Stomach (tissue), 9 donors: Measurements from ENCODE around the gene LEKR1. TPM values are rescaled to one million over a fixed set of nuclear protein-coding genes. Genes with fewer than 3 reads are reported as not detected.

Experiments
- DNase-seq, 2 donors: peaks; one replicate each; pipeline versions ENCODE4 v3.0.0 to v3.0.0-alpha.2; 2013 to 2019
- H3K27ac ChIP-seq, 5 donors: fragments of 200-600 bp in 4 of 5; sonication (generic) in 4 of 5; one replicate each; pipeline ENCODE4 v1.5.1; 2013 to 2019; ENCODE audit warnings: mild to moderate bottlenecking in 1 of 5, moderate library complexity in 1 of 5
- H3K27me3 ChIP-seq, 3 donors: fragments of 200-600 bp; sonication (generic); one replicate each; pipeline ENCODE4 v1.5.1; 2017 to 2019; ENCODE audit warnings: mixed run types in 1 of 3
- H3K36me3 ChIP-seq, 4 donors: fragments of 200-600 bp; sonication (generic); 1 replicate in 3 of 4; 2 replicates in 1 of 4; pipeline ENCODE4 v1.5.1; 2016 to 2019
- H3K4me1 ChIP-seq, 4 donors: fragments of 200-600 bp; sonication (generic); one replicate each; pipeline ENCODE4 v1.5.1; 2016 to 2019
- H3K4me3 ChIP-seq, 4 donors: fragments of 200-600 bp; sonication (generic) in 3 of 4; one replicate each; pipeline ENCODE4 v1.5.1; 2016 to 2019; ENCODE audit warnings: mild to moderate bottlenecking in 1 of 4
- H3K9me3 ChIP-seq, 4 donors: fragments of 200-600 bp; sonication (generic); one replicate each; pipeline ENCODE4 v1.5.1; 2016 to 2019
- EP300 ChIP-seq: sonication (generic); formaldehyde crosslinking; IDR thresholded peaks from one replicate; pipeline ENCODE4 v1.6.1; 2017; ENCODE audit warnings: antibody characterized with exemption
- POLR2A ChIP-seq, 4 donors: fragments of 450-650 bp; IDR thresholded peaks; one replicate each; pipeline ENCODE4 v1.6.1; 2016; ENCODE audit warnings: antibody characterized with exemption in 4 of 4, control low read depth in 2 of 4, mild to moderate bottlenecking in 1 of 4, moderate library complexity in 1 of 4
- POLR2AphosphoS5 ChIP-seq, 3 donors: sonication (generic); formaldehyde crosslinking; IDR thresholded peaks; one replicate each; pipeline ENCODE4 v1.6.1; 2016; ENCODE audit warnings: antibody characterized with exemption in 3 of 3
- WGBS, 5 donors: extraction: QIAGEN DNeasy Blood & Tissue Kit in 3 of 5; methylation state at CpG; one replicate each; pipeline versions ENCODE4 v1.1.5 to v1.1.7; 2013 to 2018; 5-methylcytosine and 5-hydroxymethylcytosine counted together
- intact Hi-C: fragments of 100-400 bp; cut with DNase I; formaldehyde crosslinking; loops from one replicate; pipeline ENCODE4 v1.15.1; 2023; ENCODE audit warnings: low total_unique reads
- polyA plus RNA-seq, 3 donors: library from polyadenylated mRNA; stranded (reverse); fragments of 200-250 nt; gene quantifications; one replicate each; pipeline ENCODE4 v1.2.3, GENCODE V29; 2013
- total RNA-seq, 5 donors: library from RNA; depleted of rRNA; stranded (reverse); fragments of >200 nt; gene quantifications; one replicate each; pipeline versions ENCODE4 v1.1.0 to v1.2.3, GENCODE V29; 2014 to 2016
- TF ChIP-seq, protein P1 (sequence below), 7 experiments: fragments of 450-650 bp in 4 of 7; fragments of 200-600 bp in 3 of 7; sonication (generic) in 3 of 7; IDR thresholded peaks; one replicate each; pipeline ENCODE4 v1.5.1; 2016 to 2019; ENCODE audit warnings: antibody characterized with exemption in 7 of 7, control low read depth in 2 of 7, mild to moderate bottlenecking in 1 of 7
- donor health status: healthy with polysubstance abuse.
- donor health status: Bipolar disorder and iron deficiency.
- donor health status: healthy.

LEKR1 gene
- total and polyA plus RNA-seq, 8 donors, result 0.31 to 2.6 (median 0.44) TPM; not detected in 3

DNA sequence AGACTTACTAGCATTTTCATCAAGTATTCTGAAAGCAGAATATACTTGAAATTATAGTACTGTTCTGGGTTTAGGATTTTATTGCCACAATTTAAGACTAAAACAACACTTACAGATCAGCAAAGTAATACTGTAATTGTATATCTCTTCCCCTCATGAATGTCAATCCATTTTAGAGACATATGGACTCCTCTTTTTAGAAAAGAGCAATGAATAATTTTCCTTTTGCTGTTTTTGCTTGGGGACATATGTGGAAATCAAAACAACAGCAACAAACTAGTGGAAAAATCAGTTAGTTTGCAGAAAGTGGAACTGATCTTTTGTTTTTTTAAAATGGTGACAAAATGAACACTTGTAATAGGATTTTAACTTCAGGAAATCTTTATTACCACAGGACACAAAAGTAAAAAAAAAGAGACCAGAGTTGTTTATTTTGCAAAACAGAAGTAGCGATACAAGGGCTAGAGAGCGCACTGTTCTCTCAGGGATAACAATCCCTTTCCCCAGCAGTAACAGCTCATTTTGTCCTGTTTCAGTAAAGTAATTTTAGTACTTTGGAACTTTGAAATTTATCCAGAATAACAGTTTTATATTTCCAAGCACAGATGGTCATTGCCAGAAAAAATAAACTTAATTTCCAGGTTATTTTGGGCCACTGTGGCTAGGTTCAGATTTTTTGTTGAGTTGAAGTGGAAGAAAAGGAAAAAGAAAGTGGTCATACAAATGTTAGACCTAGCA is 17.1 kb downstream of the LEKR1 start:
- intact Hi-C loops, result no loop called here
- no peak overlapping the region for H3K4me3 ChIP-seq
- no peaks in the 10 kb centered on the region for H3K4me1 ChIP-seq
- TF ChIP-seq EP300 (no peak), POLR2AphosphoS5 (IDR thresholded peaks at IDR 0.05) (no peak), POLR2A (IDR thresholded peaks at IDR 0.05) (no peak)
- TF ChIP-seq, protein P1, sequence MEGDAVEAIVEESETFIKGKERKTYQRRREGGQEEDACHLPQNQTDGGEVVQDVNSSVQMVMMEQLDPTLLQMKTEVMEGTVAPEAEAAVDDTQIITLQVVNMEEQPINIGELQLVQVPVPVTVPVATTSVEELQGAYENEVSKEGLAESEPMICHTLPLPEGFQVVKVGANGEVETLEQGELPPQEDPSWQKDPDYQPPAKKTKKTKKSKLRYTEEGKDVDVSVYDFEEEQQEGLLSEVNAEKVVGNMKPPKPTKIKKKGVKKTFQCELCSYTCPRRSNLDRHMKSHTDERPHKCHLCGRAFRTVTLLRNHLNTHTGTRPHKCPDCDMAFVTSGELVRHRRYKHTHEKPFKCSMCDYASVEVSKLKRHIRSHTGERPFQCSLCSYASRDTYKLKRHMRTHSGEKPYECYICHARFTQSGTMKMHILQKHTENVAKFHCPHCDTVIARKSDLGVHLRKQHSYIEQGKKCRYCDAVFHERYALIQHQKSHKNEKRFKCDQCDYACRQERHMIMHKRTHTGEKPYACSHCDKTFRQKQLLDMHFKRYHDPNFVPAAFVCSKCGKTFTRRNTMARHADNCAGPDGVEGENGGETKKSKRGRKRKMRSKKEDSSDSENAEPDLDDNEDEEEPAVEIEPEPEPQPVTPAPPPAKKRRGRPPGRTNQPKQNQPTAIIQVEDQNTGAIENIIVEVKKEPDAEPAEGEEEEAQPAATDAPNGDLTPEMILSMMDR (IDR thresholded peaks at IDR 0.05), result no peak
- no peak for DNase-seq
- 71 to 97% (median 88%) methylated on average over 2 of the region's 2 CpGs for WGBS, 5 donors
- no peaks in the 10 kb centered on the region for H3K36me3 ChIP-seq
- no peak overlapping the region for H3K27ac ChIP-seq
- H3K9me3 ChIP-seq, result no peaks in the 10 kb centered on the region
- H3K27me3 ChIP-seq, result no peaks in the 10 kb centered on the region

DNA sequence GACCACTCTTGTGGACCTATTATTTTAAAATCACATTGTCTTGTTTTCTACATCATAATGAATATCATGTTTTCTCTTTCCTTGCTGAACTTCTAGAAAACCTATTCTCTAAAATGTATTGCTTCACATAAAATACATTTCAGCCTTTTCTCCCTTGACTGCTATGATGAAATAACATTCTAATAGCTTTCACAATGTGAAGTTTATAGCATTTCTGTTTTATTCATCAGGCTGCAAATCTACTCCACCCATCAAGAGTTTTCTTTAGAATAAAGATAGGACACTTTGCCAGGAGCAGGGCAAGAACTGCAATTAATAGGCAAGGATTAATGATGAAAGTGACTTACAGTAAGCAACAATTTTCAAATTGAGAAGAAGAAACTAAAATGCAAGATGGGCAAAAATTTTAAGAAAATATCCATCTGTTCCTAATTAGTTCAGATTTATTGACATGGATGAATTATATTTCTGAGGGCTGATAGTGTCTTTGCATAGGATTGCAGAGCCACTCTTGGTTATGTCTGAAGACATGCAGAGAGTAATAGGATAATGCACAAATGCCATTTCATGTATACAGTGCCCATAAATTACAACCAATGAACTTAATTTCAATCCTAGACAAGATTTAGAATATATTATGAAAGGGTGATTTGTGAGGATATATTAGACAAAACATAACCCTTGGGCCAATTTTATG is 21.7 kb downstream of the LEKR1 start:
- no peaks in the 10 kb centered on the region for H3K36me3 ChIP-seq
- H3K27ac ChIP-seq, result no peak overlapping the region
- H3K4me1 ChIP-seq, result no peaks in the 10 kb centered on the region
- intact Hi-C loops, result no loop called here
- H3K4me3 ChIP-seq, result no peak overlapping the region
- no peaks in the 10 kb centered on the region for H3K27me3 ChIP-seq
- TF ChIP-seq POLR2AphosphoS5 (IDR thresholded peaks at IDR 0.05), result no peak
- TF ChIP-seq POLR2A (IDR thresholded peaks at IDR 0.05), result no peak
- TF ChIP-seq EP300, result no peak
- TF ChIP-seq, protein P1 (IDR thresholded peaks at IDR 0.05), result no peak
- no peaks in the 10 kb centered on the region for H3K9me3 ChIP-seq
- no peak for DNase-seq

DNA sequence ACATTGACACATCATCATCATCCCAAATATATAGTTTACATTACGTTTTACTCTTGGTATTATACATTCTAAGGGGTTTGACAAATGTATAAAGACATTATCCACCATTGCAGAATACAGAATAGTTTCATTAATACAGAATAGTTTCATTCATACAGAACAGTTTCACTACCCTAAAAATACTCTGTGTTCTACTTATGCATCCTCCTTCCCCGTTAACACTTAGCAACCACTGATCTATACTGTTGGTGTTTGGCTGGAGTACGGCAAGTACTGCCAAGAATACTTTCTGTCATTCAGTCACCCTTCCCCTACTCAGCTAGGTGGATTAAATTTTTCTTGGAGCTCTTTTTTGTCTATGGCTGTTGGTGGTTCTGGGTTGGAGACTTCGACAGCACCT is 33.4 kb downstream of the LEKR1 start:
- H3K4me3 ChIP-seq, result no peak overlapping the region
- no peak overlapping the region for H3K27ac ChIP-seq
- TF ChIP-seq POLR2AphosphoS5 (IDR thresholded peaks at IDR 0.05) (no peak), POLR2A (IDR thresholded peaks at IDR 0.05) (no peak), EP300 (no peak)
- TF ChIP-seq, protein P1 (IDR thresholded peaks at IDR 0.05), result no peak
- no peaks in the 10 kb centered on the region for H3K9me3 ChIP-seq
- no peak for DNase-seq
- no peaks in the 10 kb centered on the region for H3K36me3 ChIP-seq
- intact Hi-C loops, result no loop called here
- H3K4me1 ChIP-seq, result no peaks in the 10 kb centered on the region
- no peaks in the 10 kb centered on the region for H3K27me3 ChIP-seq
- WGBS, 5 donors, result 85 to 94% (median 91%) methylated on average over 4 of the region's 4 CpGs

DNA sequence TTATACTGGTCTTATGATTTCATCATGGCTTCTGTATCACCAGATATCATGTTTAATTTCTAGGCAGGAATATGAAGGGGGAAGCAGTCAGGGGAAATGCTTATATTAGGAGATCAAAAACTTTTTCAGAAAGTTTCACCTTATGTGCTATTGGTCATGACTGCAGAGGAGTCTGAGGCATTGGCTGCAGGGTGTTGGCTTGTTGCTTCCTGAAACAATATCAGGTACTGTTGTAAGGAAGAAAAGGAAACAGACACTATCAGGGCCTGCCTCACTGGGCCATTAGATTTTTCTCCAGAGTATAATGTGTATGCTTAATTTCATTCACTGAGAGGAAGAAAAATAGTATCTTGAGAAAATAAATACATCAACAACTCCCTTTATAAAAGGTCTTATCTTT is 34.7 kb downstream of the LEKR1 start:
- Histone ChIP-seq H3K27me3 (no peaks in the 10 kb centered on the region), H3K9me3 (no peaks in the 10 kb centered on the region), H3K4me1 (no peaks in the 10 kb centered on the region), H3K27ac (no peak overlapping the region), H3K4me3 (no peak overlapping the region), H3K36me3 (no peaks in the 10 kb centered on the region)
- TF ChIP-seq POLR2AphosphoS5 (IDR thresholded peaks at IDR 0.05) (no peak), EP300 (no peak), POLR2A (IDR thresholded peaks at IDR 0.05) (no peak)
- TF ChIP-seq, protein P1 (IDR thresholded peaks at IDR 0.05), result no peak
- DNase-seq, result no peak
- intact Hi-C loops, result no loop called here
